ENCODE measurements around the gene MCIDAS. TPM values are rescaled to one million over a fixed set of nuclear protein-coding genes. Genes with fewer than 3 reads are reported as not detected.

The MCIDAS gene
- total and polyA plus RNA-seq, 2 of the 8 experiments (the other 6 are each of a cell fraction or from before 2014, with no cell fraction given) = 0.15 TPM; not detected in 1

- H3K27ac ChIP-seq (ENCODE audit: low read depth, low read length) = no peak overlapping the region
- no peak overlapping the region for H3K4ac ChIP-seq (replicated peaks; ENCODE audit: insufficient read length, low read depth, low read length)
- DNase-seq (ENCODE audit: low read depth in 1 of 2, low spot score in 2 of 2) (peak in 1 of 2 experiments; percentile 73), FAIRE-seq (no peak)
- no peak overlapping the region for H2BK12ac ChIP-seq (ENCODE audit: low read depth, low read length)
- ChIA-PET CTCF (ENCODE audit: partially characterized antibody) (interaction anchor here (0.8 to 13.6 kb wide), 8 partner anchors 12 to 888 kb away, joined by 3 to 143 read pairs (median 4); partner anchors contain the start of genes CCNO and CDC20B), POLR2A (ENCODE audit: partially characterized antibody) (interaction anchor here (0.7 to 1.6 kb wide), 5 partner anchors 10 to 1960 kb away, joined by 3 to 13 read pairs (median 5); partner anchors contain the start of gene CCNO)
- H3K4me1 ChIP-seq (replicated peaks in 1 of 4; ENCODE audit: control insufficient read depth in 3 of 4, insufficient read depth in 4 of 4, low read length in 3 of 4) = peaks cover 2 to 23% (median 10%) of the 10 kb centered on the region in 4 experiments
- H2BK15ac ChIP-seq (ENCODE audit: low read length) = no peak overlapping the region
- H4K20me1 ChIP-seq (replicated peaks in 1 of 2; ENCODE audit: control insufficient read depth in 1 of 2, insufficient read depth in 2 of 2, low read length in 2 of 2) = peaks cover 3 to 28% of the 10 kb centered on the region in 2 experiments
- H3K23ac ChIP-seq (ENCODE audit: insufficient read length) = no peak overlapping the region
- no peak overlapping the region for H2AFZ ChIP-seq (ENCODE audit: low read length)
- no peak overlapping the region for H3K56ac ChIP-seq (replicated peaks; ENCODE audit: insufficient read length, low read depth, low read length)
- WGBS, 2 experiments (ENCODE audit: extremely low coverage in 1 of 2, insufficient coverage in 1 of 2, insufficient read length in 1 of 2, insufficient replicate concordance in 2 of 2, low coverage in 1 of 2, low lambda C conversion rate in 2 of 2, missing lambda C conversion rate in 1 of 2) = 3% methylated on average over 58 of the region's 61 CpGs; no CpG with 5 or more reads in 1 of the 2 experiments
- peak overlapping the region; percentile 67 to 81 for H3K4me2 ChIP-seq (ENCODE audit: insufficient read depth in 1 of 2, low read depth in 2 of 2, low read length in 2 of 2)
- peaks cover 13% of the 10 kb centered on the region; the same call in 1 of the 2 replicates for H3K23me2 ChIP-seq (ENCODE audit: low read depth, low read length)
- H2BK5ac ChIP-seq (ENCODE audit: low read depth, low read length) = no peak overlapping the region
- H3K9me3 ChIP-seq (ENCODE audit: insufficient read depth in 2 of 2, low read depth in 1 of 2, low read length in 1 of 2) = no peaks in the 10 kb centered on the region
- H4K91ac ChIP-seq (replicated peaks; ENCODE audit: insufficient read length, low read length) = no peak overlapping the region
- no peak overlapping the region for H3K18ac ChIP-seq (ENCODE audit: extremely low read depth, low read length)
- H2BK20ac ChIP-seq (ENCODE audit: low read length) = no peak overlapping the region
- H4K8ac ChIP-seq (ENCODE audit: extremely low read depth, insufficient read depth, low read length) = 0 out of 2 replicates have a peak overlapping the region, but pooled peaks have one; percentile 28
- no peak overlapping the region for H2BK120ac ChIP-seq (replicated peaks; ENCODE audit: low read depth, low read length)
- no peak overlapping the region for H4K5ac ChIP-seq (ENCODE audit: insufficient read length, low read depth, low read length)
- H3K79me2 ChIP-seq (ENCODE audit: control insufficient read depth in 1 of 2, insufficient read depth in 2 of 2, low read length in 2 of 2) = no peaks in the 10 kb centered on the region
- peaks cover 68 to 88% (median 84%) of the 10 kb centered on the region in 4 experiments for H3K27me3 ChIP-seq (replicated peaks in 1 of 4; ENCODE audit: control insufficient read depth in 3 of 4, extremely low read depth in 1 of 4, insufficient read depth in 3 of 4, low read length in 3 of 4)
- H3K9ac ChIP-seq (replicated peaks in 1 of 4; ENCODE audit: extremely low read depth in 1 of 4, low read depth in 3 of 4, low read length in 3 of 4) = no peak overlapping the region
- H3K36me3 ChIP-seq (ENCODE audit: control insufficient read depth in 2 of 4, insufficient read depth in 4 of 4, low read length in 3 of 4) = peaks cover 0 to 6% (median 0%) of the 10 kb centered on the region in 4 experiments; a peak in 1 of 8 replicates
- H2AK5ac ChIP-seq (ENCODE audit: low read depth, low read length) = no peak overlapping the region
- H3K79me1 ChIP-seq (ENCODE audit: low read depth, low read length) = no peaks in the 10 kb centered on the region
- H3K14ac ChIP-seq (ENCODE audit: insufficient read length) = no peak overlapping the region
- H3K4me3 ChIP-seq (ENCODE audit: extremely low read depth in 1 of 4, insufficient read depth in 2 of 4, low read depth in 3 of 4, low read length in 4 of 4) = peak overlapping the region; percentile 16 to 51 (median 18); a peak in 6 of 8 replicates
- TF ChIP-seq EP300 (IDR thresholded peaks at IDR 0.05; ENCODE audit: borderline replicate concordance in 1 of 2, low read depth in 2 of 2, low read length in 2 of 2) = no peak
- TF ChIP-seq RAD21 (IDR thresholded peaks at IDR 0.05 in 1 of 2, conservative IDR thresholded peaks at IDR 0.05 in 1 of 2; ENCODE audit: low read depth in 2 of 2, low read length in 2 of 2) = no peak
- TF ChIP-seq BACH1 (IDR thresholded peaks at IDR 0.05; ENCODE audit: low read length) = no peak
- TF ChIP-seq TCF12 (IDR thresholded peaks at IDR 0.05; ENCODE audit: low read depth, low read length) = 0 out of 2 replicates have a peak, but pooled peaks have one; percentile 6
- no peak for TF ChIP-seq PHF8 (conservative IDR thresholded peaks at IDR 0.05; ENCODE audit: low read depth, low read length)
- TF ChIP-seq CTBP2 (IDR thresholded peaks at IDR 0.05; ENCODE audit: borderline replicate concordance, insufficient read depth, insufficient read length, low read length) = peak; percentile 16
- TF ChIP-seq MAFK (IDR thresholded peaks at IDR 0.05; ENCODE audit: low read depth, low read length) = no peak
- no peak for TF ChIP-seq BCL11A (IDR thresholded peaks at IDR 0.05; ENCODE audit: low read depth in 2 of 2, low read length in 2 of 2)
- TF ChIP-seq POU5F1 (IDR thresholded peaks at IDR 0.05; ENCODE audit: low read depth, low read length) = no peak
- no peak for TF ChIP-seq ASH2L (IDR thresholded peaks at IDR 0.05; ENCODE audit: low read length)
- TF ChIP-seq CHD2 (IDR thresholded peaks at IDR 0.05; ENCODE audit: low read length) = no peak
These were observed 3.9 kb downstream of the MCIDAS start for GRCh38 chr5:55222985-55223811.

All from H1 (cell line).